GM12892 (cell line): Measurements from ENCODE around the gene PAWR.

Experiments used
- POLR2A ChIP-seq: IDR thresholded peaks from 2 replicates; pipeline ENCODE4 v1.6.1; 2011; ENCODE audit warnings: low read depth, low read length, control low read depth
- POLR2AphosphoS5 ChIP-seq: IDR thresholded peaks from 2 replicates; pipeline ENCODE4 v1.6.1; 2011; ENCODE audit warnings: low read depth, low read length, control low read depth
- TAF1 ChIP-seq: IDR thresholded peaks from 2 replicates; pipeline ENCODE4 v1.6.1; 2011; ENCODE audit warnings: low read depth, mild to moderate bottlenecking, control low read depth, low read length, borderline replicate concordance

- TF ChIP-seq POLR2A (no peak), POLR2AphosphoS5 (no peak), TAF1 (no peak)
These were observed 61.2 kb downstream of the PAWR start for GRCh38 chr12:79629561-79629960.
